HepG2 (cell line): ENCODE results near the gene PTGIS. TPM values are rescaled to one million over a fixed set of nuclear protein-coding genes. Genes with fewer than 3 reads are reported as not detected.
A peak's percentile ranks its signal among the peaks of the same experiment; 100 is the strongest.

Experiments
- ATAC-seq: fragments of 200-7000 bp; cut with Tn5 transposase; 3 replicates; pipeline ENCODE4 v1.9.1; 2020; ENCODE audit warnings: mild to moderate bottlenecking, moderate library complexity
- BruUV-seq: library from RNA; stranded (reverse); fragments of 400-500 nt; replicated peaks from 2 replicates; lab custom pipeline; 2021; lab: Mats Ljungman, UMichigan
- CTCF ChIA-PET: fragments of 300-600 bp; formaldehyde crosslinking; extraction: SDS; loops from one replicate; lab custom pipeline; 2021; ENCODE audit warnings: low total read pairs, inconsistent platforms, low intra/inter-chr PET ratio; lab: Yijun Ruan, JAX
- POLR2A ChIA-PET: fragments of 350-600 bp; sonication (Branson Sonifier 250); formaldehyde crosslinking; loops from one replicate; lab custom pipeline; 2020; ENCODE audit warnings: antibody characterized with exemption, inconsistent platforms; lab: Yijun Ruan, JAX
- DNase-seq: peaks from one replicate; pipeline ENCODE4 v3.0.0-alpha.2; 2015; ENCODE audit warnings: low spot score
- FAIRE-seq: peaks from 3 replicates; lab custom pipeline; 2011; peaks lifted over from hg19 to GRCh38; lab: Jason Lieb, UNC
- H2AFZ ChIP-seq: one replicate; pipeline ENCODE4 v1.6.1; 2011; ENCODE audit warnings: low read length, inconsistent platforms
- H3K27ac ChIP-seq: fragments of 300-600 bp; 3 replicates; pipeline ENCODE4 v1.8.0; 2011; ENCODE audit warnings: mixed run types, mild to moderate bottlenecking, mixed read lengths, low read length, inconsistent platforms; ENCODE audit not compliant: insufficient read depth; ENCODE audit errors: extremely low read length
- H3K27me3 ChIP-seq, 2 experiments: fragments of 200-600 bp in 1 of 2; 2 replicates in 1 of 2; 3 replicates in 1 of 2; pipeline versions ENCODE4 v1.6.0 to v1.8.0; 2011; ENCODE audit warnings: low read length in 2 of 2, mild to moderate bottlenecking in 2 of 2, moderate library complexity in 2 of 2, inconsistent platforms in 1 of 2; ENCODE audit not compliant: insufficient read depth in 2 of 2, control insufficient read depth in 1 of 2
- H3K36me3 ChIP-seq, 2 experiments: fragments of 200-600 bp in 1 of 2; replicated peaks in 1 of 2; 2 replicates in 1 of 2; 3 replicates in 1 of 2; pipeline versions ENCODE4 v1.5.1 to v1.8.0; 2011; ENCODE audit warnings: low read length in 2 of 2, inconsistent platforms in 1 of 2; ENCODE audit not compliant: insufficient read depth in 2 of 2, control insufficient read depth in 1 of 2
- H3K4me1 ChIP-seq: 2 replicates; pipeline ENCODE4 v1.5.1; 2012; ENCODE audit warnings: low read length, inconsistent platforms; ENCODE audit not compliant: insufficient read depth
- H3K4me2 ChIP-seq: 2 replicates; pipeline ENCODE4 v1.6.0; 2011; ENCODE audit warnings: low read depth, low read length, inconsistent platforms
- H3K4me3 ChIP-seq, 3 experiments: fragments of 200-600 bp in 1 of 3; sonication (generic), shearing (Covaris generic) in 1 of 3; replicated peaks in 1 of 3; 2 replicates each; pipeline ENCODE4 v1.5.1; 2011 to 2016; ENCODE audit warnings: low read length in 3 of 3, inconsistent platforms in 2 of 3, low read depth in 2 of 3, mild to moderate bottlenecking in 2 of 3, control low read depth in 1 of 3, mixed read lengths in 1 of 3; ENCODE audit not compliant: insufficient read depth in 1 of 3
- H3K79me2 ChIP-seq: one replicate; pipeline ENCODE4 v1.6.1; 2011; ENCODE audit warnings: low read length, inconsistent platforms; ENCODE audit not compliant: insufficient read depth
- H3K9ac ChIP-seq: 2 replicates; pipeline ENCODE4 v1.6.0; 2011; ENCODE audit warnings: mild to moderate bottlenecking, low read depth, low read length, inconsistent platforms; ENCODE audit not compliant: insufficient read depth
- H3K9me3 ChIP-seq: 2 replicates; pipeline ENCODE4 v1.5.1; 2012; ENCODE audit warnings: mild to moderate bottlenecking, low read length
- H4K20me1 ChIP-seq: 2 replicates; pipeline ENCODE4 v1.6.0; 2011; ENCODE audit warnings: inconsistent platforms, mild to moderate bottlenecking, low read length, moderate library complexity; ENCODE audit not compliant: insufficient read depth
- ATM ChIP-seq: fragments of 450-650 bp; IDR thresholded peaks from 2 replicates; pipeline ENCODE4 v1.7.1; 2017; ENCODE audit warnings: mild to moderate bottlenecking, borderline replicate concordance
- ELF4 ChIP-seq: sonication (generic); formaldehyde crosslinking; IDR thresholded peaks from 2 replicates; pipeline ENCODE4 v1.5.0; 2020; ENCODE audit warnings: missing genetic modification reagents, mild to moderate bottlenecking, moderate library complexity, borderline replicate concordance
- JARID2 ChIP-seq: sonication (generic); formaldehyde crosslinking; IDR thresholded peaks from 2 replicates; pipeline ENCODE4 v1.8.1; 2023; ENCODE audit warnings: missing genetic modification reagents, inconsistent platforms; ENCODE audit not compliant: insufficient replicate concordance
- KMT2A ChIP-seq: sonication (generic); formaldehyde crosslinking; IDR thresholded peaks from 2 replicates; pipeline ENCODE4 v1.4.0; 2020; ENCODE audit warnings: missing genetic modification reagents
- NAIF1 ChIP-seq: sonication (generic); formaldehyde crosslinking; IDR thresholded peaks from 2 replicates; pipeline ENCODE4 v1.5.0; 2020; ENCODE audit warnings: mild to moderate bottlenecking, missing genetic modification reagents, borderline replicate concordance
- SIN3A ChIP-seq: IDR thresholded peaks from 2 replicates; pipeline ENCODE4 v1.6.1; 2011; ENCODE audit warnings: low read depth, mild to moderate bottlenecking, control low read depth, low read length, borderline replicate concordance
- ZBTB34 ChIP-seq: sonication (generic); formaldehyde crosslinking; IDR thresholded peaks from 2 replicates; pipeline ENCODE4 v1.8.0; 2022; ENCODE audit warnings: mild to moderate bottlenecking, missing genetic modification reagents
- ZNF317 ChIP-seq: sonication (generic); formaldehyde crosslinking; IDR thresholded peaks from 2 replicates; pipeline ENCODE4 v1.5.0; 2020; ENCODE audit warnings: mild to moderate bottlenecking, missing genetic modification reagents
- ZNF558 ChIP-seq: sonication (generic); formaldehyde crosslinking; IDR thresholded peaks from 2 replicates; pipeline ENCODE4 v1.9.0; 2022; ENCODE audit warnings: mild to moderate bottlenecking, missing genetic modification reagents, borderline replicate concordance
- ZNF607 ChIP-seq: sonication (generic); formaldehyde crosslinking; IDR thresholded peaks from 2 replicates; pipeline ENCODE4 v1.5.1; 2020; ENCODE audit warnings: missing genetic modification reagents, mild to moderate bottlenecking, borderline replicate concordance
- ZNF629 ChIP-seq: sonication (generic); formaldehyde crosslinking; conservative IDR thresholded peaks from 2 replicates; pipeline ENCODE4 v1.5.0; 2020; ENCODE audit warnings: missing genetic modification reagents
- ZNF775 ChIP-seq: sonication (generic); formaldehyde crosslinking; IDR thresholded peaks from 2 replicates; pipeline ENCODE4 v1.4.0; 2020; ENCODE audit warnings: missing genetic modification reagents, mild to moderate bottlenecking, moderate library complexity, borderline replicate concordance
- WGBS: methylation state at CpG from one replicate; pipeline ENCODE4 v1.1.6; 2017; ENCODE audit warnings: low lambda C conversion rate; 5-methylcytosine and 5-hydroxymethylcytosine counted together
- in situ Hi-C: cut with HindIII; loops from 2 replicates; pipeline ENCODE4 v1.10.0; 2017; ENCODE audit warnings: low pct_unique_long_range_greater_than_20kb; ENCODE audit not compliant: extremely low pct_ligation_motif_present
- intact Hi-C: fragments of 100-400 bp; cut with micrococcal nuclease; formaldehyde crosslinking; loops from one replicate; pipeline ENCODE4 v1.10.0; 2022; ENCODE audit not compliant: unreplicated experiment
- polyA plus RNA-seq, 8 experiments: library from polyadenylated mRNA; depleted of rRNA in 3 of 8; stranded (reverse) in 7 of 8; unstranded in 1 of 8; fragments of >200 nt; fragmentation: Illumina TruSeq in 4 of 8; extraction: Trizol in 4 of 8; gene quantifications; 2 replicates each; pipeline versions ENCODE4 v1.2.1 to v1.2.3, GENCODE V29; 2011 to 2016; ENCODE audit warnings: low read depth in 4 of 8, missing spikeins in 1 of 8, mixed read lengths in 1 of 8; ENCODE audit not compliant: insufficient read depth in 1 of 8
- total RNA-seq, 5 experiments: library from RNA; depleted of rRNA; stranded (reverse); fragments of >200 nt; fragmentation: Illumina TruSeq; extraction: Trizol; gene quantifications; 2 replicates each; pipeline ENCODE4 v1.2.3, GENCODE V29; 2016; ENCODE audit warnings: low read depth in 1 of 5
- TF ChIP-seq, protein P1 (sequence below): sonication (generic); formaldehyde crosslinking; IDR thresholded peaks from 2 replicates; pipeline ENCODE4 v1.4.0; 2020; ENCODE audit warnings: missing genetic modification reagents
- TF ChIP-seq, protein P2 (sequence below): fragments of 450-650 bp; IDR thresholded peaks from 2 replicates; pipeline ENCODE4 v1.6.1; 2017

PTGIS gene
- total and polyA plus RNA-seq, 2 of the 13 experiments (the other 11 are each of a cell fraction or from before 2014, with no cell fraction given): not detected

GRCh38 chr20:49571553-49571835 is 3.6 kb upstream of the PTGIS start:
- Histone ChIP-seq H3K4me1 (peaks cover 11% of the 10 kb centered on the region; the same call in 1 of the 2 replicates), H4K20me1 (no peaks in the 10 kb centered on the region), H3K4me2 (no peak overlapping the region), H3K27ac (no peak overlapping the region), H2AFZ (no peak overlapping the region), H3K4me3 (no peak overlapping the region)
- ChIA-PET CTCF (no interaction called here), POLR2A (interaction anchor here (2.9 kb wide), 1 partner anchor 13 kb away, joined by 14 read pairs; no protein-coding TSS in a partner anchor)
- BruUV-seq: no TSS peak
- no peak for ATAC-seq
- no peak for DNase-seq
- TF ChIP-seq ELF4 (CRISPR knock-in tag): no peak
- TF ChIP-seq, protein P1, sequence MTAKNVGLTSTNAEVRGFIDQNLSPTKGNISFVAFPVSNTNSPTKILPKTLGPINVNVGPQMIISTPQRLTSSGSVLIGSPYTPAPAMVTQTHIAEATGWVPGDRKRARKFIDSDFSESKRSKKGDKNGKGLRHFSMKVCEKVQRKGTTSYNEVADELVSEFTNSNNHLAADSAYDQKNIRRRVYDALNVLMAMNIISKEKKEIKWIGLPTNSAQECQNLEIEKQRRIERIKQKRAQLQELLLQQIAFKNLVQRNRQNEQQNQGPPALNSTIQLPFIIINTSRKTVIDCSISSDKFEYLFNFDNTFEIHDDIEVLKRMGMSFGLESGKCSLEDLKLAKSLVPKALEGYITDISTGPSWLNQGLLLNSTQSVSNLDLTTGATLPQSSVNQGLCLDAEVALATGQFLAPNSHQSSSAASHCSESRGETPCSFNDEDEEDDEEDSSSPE (CRISPR knock-in tag): no peak
- no peak for TF ChIP-seq JARID2 (CRISPR knock-in tag)
- TF ChIP-seq SIN3A: no peak
- no peak for TF ChIP-seq ZNF775 (CRISPR knock-in tag)
- TF ChIP-seq, all 625 proteins: peak for 0
- no peaks in the 10 kb centered on the region for H3K79me2 ChIP-seq
- H3K9ac ChIP-seq: no peak overlapping the region
- peaks cover 3 to 61% of the 10 kb centered on the region in 2 experiments; a peak in 3 of 5 replicates for H3K27me3 ChIP-seq
- no peak for FAIRE-seq
- WGBS: 0% methylated on average over 2 of the region's 2 CpGs
- no peaks in the 10 kb centered on the region for H3K36me3 ChIP-seq
- no peaks in the 10 kb centered on the region for H3K9me3 ChIP-seq
- intact Hi-C loops: no loop called here
- in situ Hi-C loops: no loop called here

DNA sequence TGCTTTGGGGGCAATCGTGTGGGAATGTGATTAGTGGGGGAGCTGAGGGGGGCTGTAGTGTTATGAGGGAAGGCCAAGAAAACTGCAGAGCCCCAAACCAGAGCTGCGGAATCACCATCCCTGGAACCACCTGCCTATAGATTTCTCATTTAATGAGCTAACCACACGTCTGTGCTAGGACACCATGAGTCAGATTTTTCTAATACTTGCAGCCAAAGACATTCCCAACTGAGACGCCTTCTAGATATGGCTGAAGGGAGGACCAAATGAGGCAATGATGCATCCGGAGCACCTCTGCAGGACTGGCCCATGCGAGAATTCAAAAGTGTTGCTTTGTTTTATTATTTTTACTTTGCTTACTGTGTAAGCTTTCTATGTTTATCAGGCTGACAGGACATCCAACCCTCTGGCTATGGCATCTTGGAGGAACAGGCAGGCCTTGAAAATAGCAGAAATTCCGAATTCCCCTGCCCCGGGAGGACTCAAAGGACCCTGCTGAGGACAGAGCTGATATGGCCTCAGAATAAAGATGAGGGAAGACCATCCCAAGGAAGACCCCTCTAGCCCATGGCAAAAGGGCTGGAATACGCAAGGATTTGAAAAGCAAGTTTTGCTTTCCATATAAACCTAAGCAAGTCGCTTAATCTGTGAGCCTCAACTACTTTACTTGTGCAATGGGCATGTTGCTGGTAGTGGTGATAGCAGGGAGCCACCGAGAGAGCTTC is 3.1 kb upstream of the PTGIS start:
- no peak overlapping the region for H3K27ac ChIP-seq
- POLR2A ChIA-PET: interaction anchor here (2.9 kb wide), 1 partner anchor 13 kb away, joined by 14 read pairs; no protein-coding TSS in a partner anchor
- H3K9ac ChIP-seq: no peak overlapping the region
- BruUV-seq: no TSS peak
- no peak overlapping the region for H3K4me3 ChIP-seq
- H3K27me3 ChIP-seq: peaks cover 3 to 61% of the 10 kb centered on the region in 2 experiments; a peak in 3 of 5 replicates
- FAIRE-seq (no peak), ATAC-seq (no peak), DNase-seq (no peak)
- H3K9me3 ChIP-seq: no peaks in the 10 kb centered on the region
- H4K20me1 ChIP-seq: no peaks in the 10 kb centered on the region
- H2AFZ ChIP-seq: no peak overlapping the region
- no peaks in the 10 kb centered on the region for H3K36me3 ChIP-seq
- CTCF ChIA-PET: no interaction called here
- no peaks in the 10 kb centered on the region for H3K79me2 ChIP-seq
- in situ Hi-C loops (no loop called here), intact Hi-C loops (no loop called here)
- WGBS: 38% methylated on average over 11 of the region's 11 CpGs
- no peak overlapping the region for H3K4me2 ChIP-seq
- peaks cover 17% of the 10 kb centered on the region; the same call in 1 of the 2 replicates for H3K4me1 ChIP-seq
- TF ChIP-seq NAIF1 (CRISPR knock-in tag): no peak
- TF ChIP-seq ATM: no peak
- no peak for TF ChIP-seq ZNF317
- no peak for TF ChIP-seq ZNF607 (CRISPR knock-in tag)
- TF ChIP-seq ZBTB34 (CRISPR knock-in tag): no peak
- no peak for TF ChIP-seq ZNF558 (CRISPR knock-in tag)
- TF ChIP-seq KMT2A: no peak
- TF ChIP-seq ZNF629 (CRISPR knock-in tag): peak; percentile 74
- TF ChIP-seq, protein P2, sequence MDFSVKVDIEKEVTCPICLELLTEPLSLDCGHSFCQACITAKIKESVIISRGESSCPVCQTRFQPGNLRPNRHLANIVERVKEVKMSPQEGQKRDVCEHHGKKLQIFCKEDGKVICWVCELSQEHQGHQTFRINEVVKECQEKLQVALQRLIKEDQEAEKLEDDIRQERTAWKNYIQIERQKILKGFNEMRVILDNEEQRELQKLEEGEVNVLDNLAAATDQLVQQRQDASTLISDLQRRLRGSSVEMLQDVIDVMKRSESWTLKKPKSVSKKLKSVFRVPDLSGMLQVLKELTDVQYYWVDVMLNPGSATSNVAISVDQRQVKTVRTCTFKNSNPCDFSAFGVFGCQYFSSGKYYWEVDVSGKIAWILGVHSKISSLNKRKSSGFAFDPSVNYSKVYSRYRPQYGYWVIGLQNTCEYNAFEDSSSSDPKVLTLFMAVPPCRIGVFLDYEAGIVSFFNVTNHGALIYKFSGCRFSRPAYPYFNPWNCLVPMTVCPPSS: no peak
